ENCODE results near the gene GJA5. TPM values are rescaled to one million over a fixed set of nuclear protein-coding genes. Genes with fewer than 3 reads are reported as not detected.
A peak's percentile ranks its signal among the peaks of the same experiment; 100 is the strongest.

GJA5 gene
- total RNA-seq, 1 donor from 2014 or later = not detected

- H3K36me3 ChIP-seq (ENCODE audit: control insufficient read depth, insufficient read depth, low read length) = no peaks in the 10 kb centered on the region
- FAIRE-seq (peak; percentile 52), DNase-seq (ENCODE audit: low read depth) (no peak)
- H3K27me3 ChIP-seq (ENCODE audit: control insufficient read depth, insufficient read depth, low read length) = no peaks in the 10 kb centered on the region
- no peak for TF ChIP-seq CTCF (IDR thresholded peaks at IDR 0.05; ENCODE audit: insufficient read depth, low read length, severe bottlenecking)
- no peak overlapping the region for H3K4me3 ChIP-seq (ENCODE audit: low read depth, low read length)
Observed at GRCh38 chr1:147758379-147759100, 1.9 kb downstream of the GJA5 start.

GRCh38 chr1:147757015-147757990, 3.1 kb downstream of the GJA5 start:
- FAIRE-seq (peak; percentile 99), DNase-seq (ENCODE audit: low read depth) (peak; percentile 98)
- H3K36me3 ChIP-seq (ENCODE audit: control insufficient read depth, insufficient read depth, low read length) = no peaks in the 10 kb centered on the region
- no peak for TF ChIP-seq CTCF (IDR thresholded peaks at IDR 0.05; ENCODE audit: insufficient read depth, low read length, severe bottlenecking)
- H3K4me3 ChIP-seq (ENCODE audit: low read depth, low read length) = no peak overlapping the region
- no peaks in the 10 kb centered on the region for H3K27me3 ChIP-seq (ENCODE audit: control insufficient read depth, insufficient read depth, low read length)

- Histone ChIP-seq H3K4me3 (ENCODE audit: low read depth, low read length) (no peak overlapping the region), H3K36me3 (ENCODE audit: control insufficient read depth, insufficient read depth, low read length) (no peaks in the 10 kb centered on the region), H3K27me3 (ENCODE audit: control insufficient read depth, insufficient read depth, low read length) (no peaks in the 10 kb centered on the region)
- no peak for FAIRE-seq
- no peak for TF ChIP-seq CTCF (IDR thresholded peaks at IDR 0.05; ENCODE audit: insufficient read depth, low read length, severe bottlenecking)
- no peak for DNase-seq (ENCODE audit: low read depth)
Observed at GRCh38 chr1:147756341-147756740, 4.1 kb downstream of the GJA5 start.

- FAIRE-seq = no peak
- no peaks in the 10 kb centered on the region for H3K27me3 ChIP-seq (ENCODE audit: control insufficient read depth, insufficient read depth, low read length)
- no peak for DNase-seq (ENCODE audit: low read depth)
- no peak overlapping the region for H3K4me3 ChIP-seq (ENCODE audit: low read depth, low read length)
- TF ChIP-seq CTCF (IDR thresholded peaks at IDR 0.05; ENCODE audit: insufficient read depth, low read length, severe bottlenecking) = no peak
- no peaks in the 10 kb centered on the region for H3K36me3 ChIP-seq (ENCODE audit: control insufficient read depth, insufficient read depth, low read length)
Observed at GRCh38 chr1:147754661-147755060, 5.7 kb downstream of the GJA5 start.

- no peak for TF ChIP-seq CTCF (IDR thresholded peaks at IDR 0.05; ENCODE audit: insufficient read depth, low read length, severe bottlenecking)
- Histone ChIP-seq H3K36me3 (ENCODE audit: control insufficient read depth, insufficient read depth, low read length) (no peaks in the 10 kb centered on the region), H3K4me3 (ENCODE audit: low read depth, low read length) (no peak overlapping the region), H3K27me3 (ENCODE audit: control insufficient read depth, insufficient read depth, low read length) (no peaks in the 10 kb centered on the region)
- FAIRE-seq (no peak), DNase-seq (ENCODE audit: low read depth) (no peak)
Observed at GRCh38 chr1:147753081-147753480, 7.3 kb downstream of the GJA5 start.
